ENCODE results near the gene ST6GAL1.
"Not testable (repeated sequence)": the region's sequence is repeated elsewhere in the genome, so short reads cannot be mapped to it uniquely, and the experiment has no call there.

ST6GAL1 gene

DNA sequence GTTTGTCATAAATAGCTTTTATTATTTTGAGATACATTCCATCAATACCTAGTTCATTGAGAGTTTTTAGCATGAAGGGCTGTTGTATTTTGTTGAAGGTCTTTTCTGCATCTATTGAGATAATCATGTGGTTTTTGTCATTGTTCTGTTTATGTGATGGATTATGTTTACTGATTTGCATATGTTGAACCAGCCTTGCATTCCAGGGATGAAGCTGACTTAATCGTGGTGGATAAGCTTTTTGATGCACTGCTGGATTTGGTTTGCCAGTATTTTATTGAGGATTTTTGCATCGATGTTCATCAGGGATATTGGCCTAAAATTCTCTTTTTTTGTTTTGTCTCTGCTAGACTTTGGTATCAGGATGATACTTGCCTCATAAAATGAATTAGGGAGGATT lies 124.1 kb downstream of the ST6GAL1 start:
- not testable (repeated sequence) for DNase-seq

DNA sequence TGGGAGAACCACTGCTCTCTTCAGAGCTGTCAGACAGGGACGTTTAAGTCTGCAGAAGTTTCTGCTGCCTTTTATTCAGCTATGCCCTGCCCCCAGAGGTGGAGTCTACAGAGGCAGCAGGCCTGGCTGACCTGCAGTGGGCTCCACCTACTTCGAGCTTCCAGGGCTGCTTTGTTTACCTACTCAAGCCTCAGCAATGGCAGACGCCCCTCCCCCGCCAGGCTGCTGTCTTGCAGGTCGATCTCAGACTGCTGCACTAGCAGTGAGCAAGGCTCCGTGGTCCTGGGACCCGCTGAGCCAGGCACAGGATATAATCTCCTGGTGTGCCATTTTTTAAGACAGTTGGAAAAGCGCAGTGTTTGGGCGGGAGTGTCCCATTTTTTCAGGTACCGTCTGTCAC lies 127.5 kb downstream of the ST6GAL1 start:
- not testable (repeated sequence) for DNase-seq

DNA sequence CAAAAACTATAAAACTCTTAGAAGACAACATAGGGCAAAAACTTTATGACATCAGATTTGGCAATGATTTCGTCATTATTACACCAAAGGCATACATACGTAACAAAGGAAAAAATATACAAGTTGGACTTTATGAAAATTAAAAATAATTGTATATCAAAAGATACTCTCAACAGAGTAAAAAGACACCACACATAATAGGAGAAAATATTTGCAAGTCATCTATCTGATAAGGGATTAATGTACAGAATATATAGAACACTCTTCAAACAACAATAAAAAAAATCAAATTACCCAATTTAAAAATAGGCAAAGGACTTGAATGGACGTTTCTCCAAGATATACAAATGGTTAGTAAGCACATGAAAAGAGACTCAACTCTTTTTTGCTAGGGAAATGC lies 131.4 kb downstream of the ST6GAL1 start:
- no peak for DNase-seq

DNA sequence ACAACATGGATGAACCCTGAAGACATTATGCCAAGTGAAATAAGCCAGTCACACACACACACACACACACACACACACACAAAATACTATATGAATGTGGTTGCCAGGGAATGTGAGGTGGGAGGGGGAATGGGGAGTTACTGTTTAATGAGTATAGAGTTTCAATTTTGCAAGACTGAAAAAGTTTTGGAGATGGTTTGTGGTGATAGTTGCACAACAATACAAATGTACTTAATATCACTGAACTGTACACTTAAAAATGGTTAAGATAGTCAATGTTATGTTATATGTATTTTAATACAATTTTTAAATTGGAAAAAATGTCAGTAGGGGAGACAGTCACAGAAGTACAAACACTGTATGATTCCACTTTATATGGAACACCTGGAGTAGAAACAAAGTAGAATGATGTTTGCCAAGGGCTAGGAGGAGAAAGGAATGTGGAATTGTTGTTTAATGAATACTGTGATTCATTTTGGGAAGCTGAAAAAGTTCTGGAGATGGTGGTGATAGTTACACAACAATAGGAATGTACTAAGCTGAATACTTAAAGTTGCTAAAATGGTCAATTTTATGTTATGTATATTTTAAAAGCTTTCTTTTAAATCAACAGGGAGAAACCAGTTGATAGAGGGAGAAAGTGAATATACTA lies 132.3 kb downstream of the ST6GAL1 start:
- no peak for DNase-seq

DNA sequence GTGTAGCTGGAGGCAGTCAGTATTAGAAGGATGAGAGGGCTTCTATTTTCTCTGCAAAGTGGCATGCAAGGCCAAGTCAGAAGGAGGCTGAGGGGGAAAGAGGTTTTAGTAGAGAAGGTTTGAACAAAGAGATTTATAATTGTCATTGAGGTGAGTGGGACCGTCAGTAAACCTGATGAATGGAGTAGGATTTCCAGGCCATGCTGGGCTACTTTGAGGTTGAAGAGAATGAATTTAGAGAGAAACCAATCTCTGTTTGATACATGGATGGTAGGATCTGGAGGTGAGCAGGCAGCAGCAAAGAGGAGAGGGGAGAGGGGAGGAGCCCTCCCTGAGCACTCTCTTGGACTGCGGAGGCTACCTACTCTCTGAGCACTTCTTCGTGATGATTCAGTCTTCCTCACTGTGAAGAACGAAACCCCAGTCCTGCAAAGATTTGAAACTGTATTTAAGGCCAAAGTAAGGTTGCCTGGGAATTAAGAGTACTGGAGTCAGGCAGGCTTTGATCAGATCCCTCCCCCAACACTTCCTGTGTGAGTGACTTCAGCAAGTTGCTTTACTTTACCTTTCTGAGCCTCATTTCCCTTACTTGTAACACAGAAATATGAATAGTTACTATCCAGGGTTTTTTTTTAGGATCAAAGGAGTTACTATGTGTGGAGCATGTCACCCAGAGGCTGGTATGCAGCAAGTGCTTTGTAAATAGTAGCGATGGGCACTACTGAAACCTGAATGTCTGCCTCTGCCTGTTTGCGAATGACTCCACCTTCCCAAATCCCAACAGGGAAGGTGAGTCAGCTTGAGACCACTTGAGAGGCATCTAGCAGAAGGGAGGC lies 133.2 kb downstream of the ST6GAL1 start:
- no peak for DNase-seq

DNA sequence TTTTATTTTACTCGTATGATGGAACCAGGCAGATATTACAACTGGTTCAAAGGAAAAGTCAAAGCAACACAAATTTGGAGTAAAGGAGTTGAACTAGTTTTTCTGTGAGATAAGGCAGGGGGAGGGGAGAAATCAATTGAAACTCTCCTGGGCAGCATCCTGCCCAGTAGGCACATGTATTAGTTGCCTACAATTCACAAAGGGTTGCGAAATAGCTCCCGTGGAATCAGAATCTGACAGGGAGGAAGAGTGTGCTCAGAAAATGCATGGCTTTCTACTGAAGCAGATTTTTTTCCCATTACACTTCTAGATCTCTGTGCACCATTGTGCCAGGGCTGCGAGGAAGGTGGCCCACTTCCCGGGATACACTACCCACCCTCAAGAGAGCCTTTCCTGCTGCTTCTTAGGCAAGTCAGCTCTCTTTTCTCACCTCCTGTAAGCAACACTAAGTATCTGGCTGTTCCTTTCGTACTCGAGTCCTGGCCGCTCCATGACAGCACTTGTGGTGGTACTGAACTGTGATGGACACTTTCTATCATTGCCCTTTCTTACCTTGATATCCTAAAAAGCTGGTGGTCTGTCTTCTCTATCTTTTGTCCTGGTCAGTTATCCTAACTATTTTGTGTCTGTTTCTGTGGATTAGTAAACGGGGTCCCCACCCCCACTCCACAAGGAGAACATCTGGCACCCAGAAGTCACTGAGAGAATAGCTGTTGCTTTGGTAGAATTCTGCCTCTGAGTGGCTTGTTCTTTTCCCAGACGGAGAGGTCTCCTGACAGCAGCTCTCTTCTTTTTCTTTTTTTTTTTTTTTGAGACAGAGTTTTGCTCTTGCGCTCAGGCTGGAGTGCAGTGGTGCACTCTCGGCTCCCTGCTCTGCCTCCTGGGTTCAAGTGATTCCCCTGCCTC lies 134.1 kb downstream of the ST6GAL1 start:
- DNase-seq, result no peak

DNA sequence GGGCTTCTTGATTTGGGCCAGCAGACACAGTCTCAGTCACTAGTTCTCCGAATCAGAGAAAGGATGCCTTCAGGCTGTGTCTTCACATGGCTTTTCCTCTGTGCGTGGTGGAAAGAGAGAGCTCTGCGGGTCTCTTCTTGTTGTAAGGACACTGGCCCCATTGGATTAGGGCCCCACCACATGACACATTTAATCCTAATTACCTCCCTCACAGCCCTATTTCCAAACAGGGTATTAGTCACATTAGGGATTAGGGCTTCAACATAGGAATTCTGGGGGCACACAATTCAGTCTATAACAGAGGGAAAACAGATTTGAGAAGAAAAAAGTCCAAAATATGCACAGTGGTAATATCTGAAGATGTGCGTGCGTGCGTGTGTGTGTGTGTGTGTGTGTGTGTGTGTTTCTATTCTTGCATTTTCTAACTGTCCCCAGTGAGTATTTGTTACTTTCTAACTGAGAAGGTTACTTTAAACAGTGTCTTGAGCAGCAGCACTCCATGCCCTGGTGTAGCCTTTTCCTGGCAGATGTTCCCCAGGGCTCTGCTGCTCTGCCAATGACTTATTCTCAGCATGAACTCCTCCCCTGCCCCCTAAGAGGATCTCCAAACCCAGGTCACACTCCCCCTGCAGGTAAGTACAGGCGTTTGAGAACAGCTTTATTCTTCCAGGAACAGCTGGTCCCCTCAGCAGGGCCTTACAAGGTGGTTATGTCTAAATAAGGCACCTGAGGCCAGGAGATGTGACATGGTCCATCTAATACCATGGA lies 136.1 kb downstream of the ST6GAL1 start:
- DNase-seq, result peak in 1 of 2 experiments; percentile 17

DNA sequence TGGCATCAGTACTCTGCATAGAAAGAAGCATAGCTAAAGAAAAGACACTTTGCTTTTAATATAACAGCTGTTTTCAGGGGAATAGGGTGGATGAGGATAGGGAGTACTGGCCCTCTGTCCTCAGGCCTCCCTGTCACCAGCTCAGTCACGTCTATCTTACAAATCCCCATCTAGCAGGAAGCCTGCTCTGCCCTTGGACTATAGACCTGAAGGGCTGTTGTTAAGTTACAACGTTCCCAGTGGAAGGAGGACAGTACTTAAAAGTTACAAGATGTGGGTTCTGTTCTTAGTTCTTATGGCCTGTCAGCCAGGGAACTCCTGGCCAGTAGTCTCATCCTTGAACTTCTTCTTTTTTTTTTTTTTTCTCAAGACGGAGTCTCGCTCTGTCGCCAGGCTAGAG lies 138.5 kb downstream of the ST6GAL1 start:
- no peak for DNase-seq

DNA sequence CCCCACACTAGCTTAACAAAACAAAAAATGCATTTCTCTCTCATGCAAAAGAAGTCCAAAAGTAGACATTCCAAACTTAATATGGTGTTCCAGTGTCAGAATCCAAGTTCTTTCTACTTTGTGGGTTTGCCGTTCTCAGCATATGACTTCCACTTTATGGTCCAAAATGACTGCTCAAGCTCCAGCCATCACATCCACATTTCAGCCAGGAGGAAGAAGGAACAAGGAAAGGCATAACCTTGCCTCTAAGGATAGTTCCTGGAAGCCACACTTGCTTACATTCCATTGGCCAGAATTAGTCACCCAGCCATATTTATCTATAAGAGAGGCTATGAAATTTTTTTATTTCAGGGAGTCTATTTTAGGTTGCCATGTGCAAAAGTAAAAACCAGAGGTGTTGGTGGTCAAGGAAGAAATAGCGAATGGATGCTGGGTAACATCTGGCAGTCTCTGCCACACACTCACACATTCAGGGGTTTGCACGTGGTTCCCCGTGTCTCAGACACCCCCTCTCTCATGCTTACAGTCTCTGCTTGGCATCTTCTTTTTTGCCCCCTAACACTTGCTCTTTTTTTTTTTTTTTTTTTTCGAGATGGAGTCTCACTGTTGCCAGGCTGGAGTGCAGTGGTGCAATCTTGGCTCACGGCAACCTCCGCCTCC lies 139.7 kb downstream of the ST6GAL1 start:
- no peak for DNase-seq

DNA sequence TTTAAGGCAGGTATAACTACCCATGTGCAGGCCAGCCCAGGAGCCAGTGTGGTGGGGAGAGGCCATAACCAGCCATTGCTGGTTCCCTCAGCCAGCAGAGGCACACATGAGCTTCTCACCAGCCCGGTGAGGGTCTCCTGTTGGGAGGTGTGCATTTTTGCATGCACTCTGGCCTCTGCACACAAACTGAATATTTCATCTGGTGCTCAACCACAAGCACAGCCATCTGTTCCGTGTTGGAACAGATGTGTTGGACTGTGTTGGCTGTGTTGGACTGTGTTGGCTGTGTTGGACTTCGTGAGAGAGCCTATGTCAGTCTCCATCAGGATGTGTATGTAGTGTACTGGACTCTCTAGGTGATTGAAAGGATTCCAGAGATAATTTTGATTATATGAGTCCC lies 141.8 kb downstream of the ST6GAL1 start:
- DNase-seq, result no peak

DNA sequence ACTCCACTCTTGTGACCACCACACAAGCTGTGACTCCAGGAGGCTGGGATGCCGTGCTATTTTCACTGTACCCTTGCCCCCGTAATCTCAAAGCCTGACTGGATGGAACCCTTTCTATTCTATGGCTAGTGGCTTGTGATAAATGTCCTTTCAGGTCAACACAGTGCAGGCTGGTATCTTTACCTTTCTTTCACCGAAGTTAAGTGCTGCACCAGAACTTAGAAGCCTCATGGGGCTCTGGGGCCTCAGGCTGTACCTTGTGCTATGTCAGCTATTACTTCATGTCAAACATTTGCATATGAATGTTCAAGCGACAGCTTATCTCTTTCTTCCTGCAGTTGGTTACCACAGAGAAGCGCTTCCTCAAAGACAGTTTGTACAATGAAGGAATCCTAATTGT lies 142.2 kb downstream of the ST6GAL1 start:
- no peak for DNase-seq

DNA sequence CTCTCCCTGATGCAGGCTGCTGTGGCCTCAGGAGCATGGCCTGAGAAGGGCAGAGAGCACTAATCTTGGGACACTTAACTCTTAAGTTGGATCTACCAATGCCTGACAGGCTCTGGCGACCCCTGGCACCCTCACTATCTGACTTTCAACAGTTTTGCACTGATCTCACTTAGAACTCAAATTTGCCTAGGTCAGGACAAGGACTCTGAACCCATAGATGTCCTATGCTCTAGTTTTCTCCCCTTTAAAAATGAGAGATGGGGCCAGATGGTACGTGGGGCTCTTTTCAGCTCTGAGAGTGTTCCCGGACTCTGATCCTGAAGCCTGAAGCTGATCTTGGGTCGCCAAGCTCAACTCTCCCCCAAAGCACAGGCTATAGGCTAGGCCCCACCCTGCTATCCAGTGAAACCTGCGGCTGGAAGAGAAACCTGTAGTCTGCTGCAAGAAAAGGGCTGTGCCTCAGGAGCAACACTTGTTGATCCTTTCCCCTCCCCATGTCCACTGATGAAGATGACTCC lies 143.3 kb downstream of the ST6GAL1 start:
- DNase-seq, result no peak

DNA sequence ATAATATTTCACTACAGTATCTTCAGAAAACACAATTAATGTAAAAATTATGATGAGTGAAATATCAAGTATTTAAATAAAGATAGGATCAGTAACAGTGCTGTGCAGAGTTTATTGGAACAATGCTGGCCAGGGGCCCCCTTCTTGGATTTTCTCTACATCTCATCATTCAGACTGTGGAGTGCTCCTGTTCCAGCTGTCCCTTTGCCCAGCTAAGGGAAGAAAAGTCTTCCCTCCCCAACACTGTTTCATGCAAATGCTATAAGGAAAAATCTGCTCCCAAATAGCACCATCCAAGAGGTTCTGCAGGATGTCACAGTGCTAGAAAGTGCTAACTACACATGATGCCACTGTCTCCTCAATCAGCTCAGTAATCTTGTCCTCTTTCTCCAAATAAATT lies 144.5 kb downstream of the ST6GAL1 start:
- DNase-seq, result no peak

DNA sequence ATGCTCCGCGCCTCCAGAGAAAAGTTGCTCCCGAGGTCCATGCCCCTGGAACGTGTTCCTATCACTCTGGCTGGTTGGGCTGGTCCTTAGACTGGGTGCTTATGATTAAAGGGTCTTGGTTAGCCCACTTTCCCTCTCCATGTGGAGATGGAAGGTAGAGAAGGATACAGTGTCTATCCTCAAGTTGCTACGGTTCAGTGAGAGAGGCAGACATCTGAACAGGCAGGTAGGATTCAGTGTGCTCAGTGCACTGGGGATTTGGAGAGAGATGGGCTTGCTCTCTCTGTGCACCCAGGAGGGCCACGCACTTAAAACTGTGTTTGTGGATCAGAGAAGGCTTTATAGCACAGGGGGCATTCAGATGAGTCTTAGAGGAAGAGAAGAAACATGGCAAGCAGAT lies 146.0 kb downstream of the ST6GAL1 start:
- DNase-seq, result no peak

DNA sequence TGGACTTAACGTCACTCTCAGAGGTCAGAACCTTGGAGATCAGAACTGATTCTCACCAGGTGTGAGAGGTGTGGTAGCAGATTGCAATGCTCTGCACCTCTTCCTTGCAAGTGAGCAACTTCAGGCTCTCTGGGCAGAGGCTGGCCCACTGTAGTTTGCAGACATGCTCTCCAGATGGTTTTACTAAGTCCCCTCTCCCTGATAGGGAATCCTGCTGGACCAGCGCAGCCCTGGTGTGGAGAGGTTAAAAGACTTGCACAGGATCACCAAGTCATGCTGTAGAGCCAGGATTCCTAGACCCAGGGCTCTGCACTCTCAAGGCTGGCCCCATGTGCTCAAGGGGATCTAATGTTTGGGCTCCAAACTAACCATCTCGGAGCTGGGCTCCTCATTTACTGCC lies 146.8 kb downstream of the ST6GAL1 start:
- no peak for DNase-seq

DNA sequence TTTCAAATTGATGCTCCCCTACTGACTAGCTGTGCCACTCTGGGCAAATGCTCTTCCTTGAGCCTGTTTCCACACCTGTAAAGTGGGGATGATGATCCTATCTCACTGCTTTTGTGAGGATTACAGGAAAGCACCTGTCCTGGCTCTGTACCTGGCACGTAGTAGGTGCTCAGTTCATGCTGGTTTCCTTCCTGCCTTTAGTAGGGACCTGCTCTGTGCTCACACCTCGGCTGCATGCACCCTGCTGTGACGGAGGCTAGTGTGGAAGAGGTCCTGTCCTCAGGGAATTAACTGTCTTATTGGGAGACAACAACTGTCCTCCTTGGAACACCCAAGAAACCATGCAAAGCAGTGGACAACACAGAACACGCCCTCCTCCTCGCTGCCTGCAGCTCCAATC lies 147.2 kb downstream of the ST6GAL1 start:
- DNase-seq, result no peak

DNA sequence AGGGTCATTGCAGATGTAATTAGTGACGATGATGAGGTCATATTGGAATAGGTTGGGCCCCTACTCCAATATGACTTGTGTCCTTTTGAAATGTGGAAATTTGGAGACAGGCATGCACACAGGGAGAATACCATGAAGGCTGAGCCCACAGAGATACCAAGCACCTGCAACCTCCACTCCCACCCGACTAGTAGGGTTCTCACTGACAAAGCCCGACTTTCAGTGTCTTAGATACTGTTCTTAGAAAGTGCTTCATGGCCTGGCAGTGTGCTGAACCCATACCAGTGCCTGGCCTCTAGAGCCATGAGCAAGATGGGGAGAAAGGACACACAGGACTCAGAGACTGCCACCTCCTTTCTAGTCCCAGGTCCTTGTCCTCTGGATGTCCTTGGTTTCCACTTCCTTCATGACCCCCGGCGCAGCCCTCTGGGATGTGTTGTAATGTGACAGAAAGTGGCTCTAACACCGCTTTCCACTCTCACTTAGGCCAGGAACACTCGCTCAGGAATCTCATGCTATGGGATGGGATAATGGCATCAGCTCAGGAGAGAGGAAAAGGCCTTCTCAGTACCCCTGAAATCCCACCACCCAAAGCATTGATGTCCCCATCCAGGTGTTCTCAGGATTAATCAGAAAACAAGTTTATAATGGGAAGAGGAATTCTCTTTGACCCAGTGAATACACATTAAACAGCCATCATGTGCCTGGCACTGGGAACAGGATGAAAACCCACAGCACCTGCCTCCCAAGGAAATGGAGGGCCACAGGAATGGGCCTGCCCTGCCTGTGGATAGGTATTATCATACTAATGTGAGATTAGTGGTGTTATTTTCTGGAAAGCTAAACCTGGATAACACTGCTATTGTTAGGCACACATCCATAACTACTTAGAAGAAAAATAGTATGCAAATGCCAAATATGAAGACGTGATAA lies 149.0 kb downstream of the ST6GAL1 start:
- no peak for DNase-seq

DNA sequence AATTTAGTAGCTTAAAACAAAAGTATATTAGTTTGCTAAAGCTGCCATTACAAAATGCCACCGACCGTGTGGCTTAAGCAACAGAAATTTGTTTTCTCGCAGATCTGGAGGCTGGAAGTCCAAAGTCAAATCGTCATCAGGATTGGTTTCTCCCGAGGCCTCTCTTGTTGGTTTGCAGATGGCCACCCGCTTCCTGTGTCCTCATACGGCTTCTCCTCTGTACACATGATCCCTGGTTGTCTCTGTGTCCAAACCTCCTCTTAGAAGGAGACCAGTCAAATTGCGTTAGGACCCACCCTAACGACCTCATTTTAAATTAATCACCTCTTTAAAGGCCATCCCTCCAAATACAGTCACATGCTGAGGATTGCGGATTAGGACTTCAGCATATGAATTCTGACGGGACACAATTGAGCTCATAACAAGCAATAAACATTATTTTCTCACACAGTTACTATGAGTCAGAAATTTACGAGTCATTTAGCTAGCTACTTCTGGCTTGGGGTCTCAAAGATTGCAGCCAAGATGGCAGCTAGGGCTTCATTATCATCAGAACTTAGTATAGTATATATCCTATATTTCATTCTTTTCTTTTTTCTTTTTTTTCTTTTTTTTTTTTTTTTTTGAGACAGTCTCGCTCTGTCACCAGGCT lies 150.6 kb downstream of the ST6GAL1 start:
- DNase-seq, result no peak

DNA sequence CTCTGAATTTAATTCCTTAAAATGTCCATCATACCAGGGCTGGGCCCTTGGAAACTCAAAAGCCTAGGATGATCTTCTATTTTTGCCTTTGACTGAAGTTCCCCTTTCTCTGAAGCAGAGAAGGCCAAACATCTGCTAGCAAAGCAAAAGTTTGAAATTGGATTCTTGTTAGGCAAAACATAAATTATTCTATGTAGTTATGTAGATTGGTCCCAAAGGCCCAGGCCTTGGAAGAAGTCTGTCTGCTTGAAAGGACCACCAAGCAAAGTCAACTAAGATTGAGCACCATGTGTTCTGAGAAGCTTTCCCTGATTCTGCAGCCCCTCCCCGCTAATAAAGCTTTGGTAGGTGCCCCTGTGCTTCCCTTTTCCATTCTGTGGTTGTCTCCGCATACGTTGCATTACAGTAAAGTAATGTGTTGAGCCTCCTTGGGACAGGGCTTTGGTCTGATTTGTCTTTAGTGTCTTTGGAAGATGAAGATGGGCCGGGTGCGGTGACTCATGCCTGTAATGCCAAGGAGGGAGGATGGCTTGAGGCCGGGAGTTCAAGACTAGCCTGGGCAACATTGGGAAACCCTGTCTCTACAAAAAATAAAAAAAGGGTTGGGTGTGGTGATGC lies 152.5 kb downstream of the ST6GAL1 start:
- DNase-seq, result no peak

DNA sequence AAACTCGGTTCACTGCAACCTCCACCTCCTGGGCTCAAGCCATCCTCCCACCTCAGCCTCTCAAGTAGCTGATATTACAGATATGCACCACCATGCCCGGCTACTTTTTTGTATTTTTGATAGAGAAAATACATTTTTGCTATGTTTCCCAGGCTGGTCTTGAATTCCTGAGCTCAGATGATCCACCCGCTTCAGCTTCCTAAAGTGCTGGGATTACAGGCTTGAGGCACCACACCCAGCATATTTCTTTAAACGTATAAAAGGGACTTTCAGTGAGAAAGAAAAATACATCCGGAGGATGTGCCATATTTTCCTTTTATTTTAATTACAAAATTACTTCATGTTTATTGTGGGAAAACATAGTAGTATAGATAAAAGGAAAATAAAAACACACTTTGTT lies 153.8 kb downstream of the ST6GAL1 start:
- DNase-seq, result no peak
